IMR-90 (cell line): ENCODE measurements around the gene SGCA. TPM values are rescaled to one million over a fixed set of nuclear protein-coding genes. Genes with fewer than 3 reads are reported as not detected.

Source experiments
- ATAC-seq: fragments of 200-7000 bp; cut with Tn5 transposase; 2 replicates; pipeline ENCODE4 v1.9.1; 2020; ENCODE audit warnings: low read depth, mild to moderate bottlenecking, moderate library complexity
- BruUV-seq: library from RNA; stranded (reverse); fragments of 400-500 nt; replicated peaks from 2 replicates; lab custom pipeline; 2021; lab: Mats Ljungman, UMichigan
- CTCF ChIA-PET: fragments of 300-600 bp; formaldehyde crosslinking; extraction: SDS; loops from one replicate; lab custom pipeline; 2021; ENCODE audit warnings: antibody characterized with exemption; lab: Yijun Ruan, JAX
- POLR2A ChIA-PET: fragments of 300-600 bp; sonication (Branson Sonifier 250); formaldehyde crosslinking; loops from one replicate; lab custom pipeline; 2022; ENCODE audit warnings: antibody characterized with exemption; ENCODE audit not compliant: unreplicated experiment; lab: Charles Lee
- DNase-seq: peaks from one replicate; pipeline ENCODE4 v3.0.0; 2013
- H2AFZ ChIP-seq: replicated peaks from 2 replicates; pipeline ENCODE3; 2013; ENCODE audit warnings: low read length, mild to moderate bottlenecking; ENCODE audit not compliant: poor library complexity
- H2AK5ac ChIP-seq: 2 replicates; pipeline ENCODE4 v1.6.1; 2013; ENCODE audit warnings: low read depth, low read length, inconsistent platforms
- H2AK9ac ChIP-seq: replicated peaks from 2 replicates; pipeline ENCODE3; 2013; ENCODE audit warnings: mild to moderate bottlenecking, low read depth, low read length, moderate library complexity; ENCODE audit not compliant: poor library complexity
- H2BK120ac ChIP-seq: 2 replicates; pipeline ENCODE4 v1.6.1; 2013; ENCODE audit warnings: low read depth, low read length, inconsistent platforms
- H2BK15ac ChIP-seq: 3 replicates; pipeline ENCODE4 v1.6.1; 2013; ENCODE audit warnings: low read depth, low read length, inconsistent platforms
- H2BK20ac ChIP-seq: 2 replicates; pipeline ENCODE4 v1.6.1; 2013; ENCODE audit warnings: low read depth, mild to moderate bottlenecking, inconsistent platforms, low read length, moderate library complexity
- H2BK5ac ChIP-seq: 2 replicates; pipeline ENCODE4 v1.6.1; 2013; ENCODE audit warnings: mild to moderate bottlenecking, low read depth, low read length, inconsistent platforms; ENCODE audit not compliant: poor library complexity, severe bottlenecking
- H3K14ac ChIP-seq: replicated peaks from 2 replicates; pipeline ENCODE4 v1.6.1; 2013; ENCODE audit warnings: low read depth, low read length, inconsistent platforms
- H3K18ac ChIP-seq: 2 replicates; pipeline ENCODE4 v1.6.1; 2013; ENCODE audit warnings: low read depth, low read length, control low read depth
- H3K23ac ChIP-seq: 2 replicates; pipeline ENCODE4 v1.6.1; 2013; ENCODE audit warnings: low read depth, low read length, inconsistent platforms
- H3K27ac ChIP-seq: 2 replicates; pipeline ENCODE4 v1.5.1; 2013; ENCODE audit warnings: mild to moderate bottlenecking, control low read depth, low read length; ENCODE audit not compliant: insufficient read depth
- H3K27me3 ChIP-seq: 2 replicates; pipeline ENCODE4 v1.6.1; 2013; ENCODE audit warnings: low read length; ENCODE audit not compliant: control insufficient read depth, insufficient read depth
- H3K36me3 ChIP-seq: 2 replicates; pipeline ENCODE4 v1.6.1; 2013; ENCODE audit warnings: low read length, mixed read lengths; ENCODE audit not compliant: control insufficient read depth, insufficient read depth
- H3K4ac ChIP-seq: 2 replicates; pipeline ENCODE4 v1.6.1; 2013; ENCODE audit warnings: low read depth, low read length, inconsistent platforms
- H3K4me1 ChIP-seq: 2 replicates; pipeline ENCODE4 v1.6.1; 2013; ENCODE audit warnings: low read length, mixed read lengths; ENCODE audit not compliant: control insufficient read depth, insufficient read depth
- H3K4me2 ChIP-seq: 2 replicates; pipeline ENCODE4 v1.6.1; 2013; ENCODE audit warnings: low read depth, mild to moderate bottlenecking, control low read depth, low read length, moderate library complexity
- H3K4me3 ChIP-seq: 2 replicates; pipeline ENCODE4 v1.5.1; 2013; ENCODE audit warnings: low read depth, mild to moderate bottlenecking, control low read depth, low read length, moderate library complexity; ENCODE audit not compliant: insufficient read depth
- H3K56ac ChIP-seq: 2 replicates; pipeline ENCODE4 v1.6.1; 2013; ENCODE audit warnings: low read length, inconsistent platforms; ENCODE audit not compliant: insufficient read depth; ENCODE audit errors: extremely low read depth
- H3K79me1 ChIP-seq, 2 experiments: 2 replicates each; pipeline ENCODE4 v1.6.1; 2013; ENCODE audit warnings: low read length in 2 of 2, inconsistent platforms in 1 of 2, low read depth in 1 of 2
- H3K9ac ChIP-seq: 2 replicates; pipeline ENCODE4 v1.6.1; 2013; ENCODE audit warnings: low read depth, low read length, control low read depth
- H3K9me1 ChIP-seq: 2 replicates; pipeline ENCODE4 v1.6.1; 2013; ENCODE audit warnings: low read length, inconsistent platforms; ENCODE audit not compliant: insufficient read depth
- H3K9me3 ChIP-seq: 2 replicates; pipeline ENCODE4 v1.6.1; 2013; ENCODE audit warnings: low read length; ENCODE audit not compliant: control insufficient read depth, insufficient read depth
- H4K20me1 ChIP-seq: 2 replicates; pipeline ENCODE4 v1.6.1; 2013; ENCODE audit warnings: low read length, inconsistent platforms; ENCODE audit not compliant: insufficient read depth
- H4K5ac ChIP-seq: 2 replicates; pipeline ENCODE4 v1.6.1; 2013; ENCODE audit warnings: mild to moderate bottlenecking, low read depth, low read length, control low read depth
- H4K8ac ChIP-seq, 2 experiments: 2 replicates each; pipeline ENCODE4 v1.6.1; 2013; ENCODE audit warnings: low read depth in 2 of 2, low read length in 2 of 2, control low read depth in 1 of 2, inconsistent platforms in 1 of 2
- H4K91ac ChIP-seq: 2 replicates; pipeline ENCODE4 v1.6.1; 2013; ENCODE audit warnings: low read depth, low read length, inconsistent platforms; ENCODE audit not compliant: insufficient read depth
- CTCF ChIP-seq: conservative IDR thresholded peaks from 2 replicates; pipeline ENCODE4 v1.5.1; 2012; ENCODE audit warnings: mild to moderate bottlenecking, low read depth, low read length, improper control_type of control experiment
- MAZ ChIP-seq: IDR thresholded peaks from 2 replicates; pipeline ENCODE4 v1.6.1; 2012; ENCODE audit warnings: low read depth, mild to moderate bottlenecking, low read length, improper control_type of control experiment, moderate library complexity, borderline replicate concordance
- RFX5 ChIP-seq: IDR thresholded peaks from 2 replicates; pipeline ENCODE4 v1.8.0; 2012; ENCODE audit warnings: low read depth, mild to moderate bottlenecking, low read length, moderate library complexity
- USF2 ChIP-seq: fragments of 150-350 bp; IDR thresholded peaks from 2 replicates; pipeline ENCODE4 v1.6.1; 2017; ENCODE audit warnings: mild to moderate bottlenecking, antibody characterized with exemption, low read length, low read depth
- WGBS, 2 experiments: methylation state at CpG; one replicate each; pipeline versions ENCODE4 v1.1.5 to v1.1.7; 2013; ENCODE audit warnings: missing lambda C conversion rate in 2 of 2; ENCODE audit not compliant: insufficient read length in 1 of 2; ENCODE audit errors: extremely low coverage in 2 of 2; 5-methylcytosine and 5-hydroxymethylcytosine counted together
- dilution Hi-C: fragments of 300-500 bp; cut with HindIII; formaldehyde crosslinking; loops from one replicate; pipeline ENCODE4 v1.14.3; 2018; ENCODE audit warnings: low sequenced_read_pairs; ENCODE audit not compliant: unreplicated experiment
- in situ Hi-C: fragments of 300-500 bp; cut with MboI; formaldehyde crosslinking; loops from 3 replicates; pipeline ENCODE4 v1.14.3; 2019; ENCODE audit warnings: low sequenced_read_pairs, inconsistent platforms, mixed read lengths
- intact Hi-C: fragments of 100-400 bp; cut with micrococcal nuclease; formaldehyde crosslinking; loops from 2 replicates; pipeline ENCODE4 v1.10.0; 2022
- polyA plus RNA-seq, 3 experiments: library from polyadenylated mRNA; depleted of rRNA; stranded (reverse); fragments of >200 nt; gene quantifications; 2 replicates each; pipeline ENCODE4 v1.2.3, GENCODE V29; 2012; ENCODE audit warnings: low replicate concordance in 1 of 3
- total RNA-seq: library from RNA; depleted of rRNA; stranded (reverse); fragments of >200 nt; gene quantifications from 2 replicates; pipeline ENCODE4 v1.2.3, GENCODE V29; 2012

Gene SGCA
- total and polyA plus RNA-seq, 2 of the 4 experiments (the other 2 are of a cell fraction): 0.19 TPM; not detected in 1

DNA sequence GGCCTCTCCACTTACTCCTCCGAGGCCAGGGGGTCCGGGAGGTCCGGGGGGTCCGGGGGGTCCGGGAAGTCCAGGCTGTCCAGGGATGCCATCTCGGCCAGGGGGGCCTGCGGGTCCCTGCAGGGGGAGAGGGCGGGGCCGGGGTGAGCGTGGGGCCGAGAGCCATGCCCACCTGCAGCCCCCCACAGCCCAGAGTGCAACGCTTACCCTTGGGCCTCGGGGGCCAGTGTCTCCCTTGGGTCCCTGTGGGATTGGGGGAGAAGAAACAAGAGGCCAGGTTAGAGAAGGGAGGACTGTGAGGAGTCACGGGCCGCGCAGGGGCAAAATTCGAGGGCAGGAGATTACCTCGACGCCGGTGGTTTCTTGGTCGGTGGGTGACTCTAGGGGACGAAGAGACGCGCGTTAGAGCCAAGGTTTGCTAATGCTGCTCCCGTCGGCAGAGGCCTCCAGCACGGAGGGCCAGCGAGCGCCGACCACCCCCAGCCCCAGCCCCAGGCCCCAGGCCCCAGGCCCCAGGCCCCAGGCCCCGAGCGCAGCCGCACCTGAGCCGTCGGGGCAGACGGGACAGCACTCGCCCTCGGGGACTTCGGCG lies 33.5 kb downstream of the SGCA start:
- ChIA-PET POLR2A (interaction anchor here (0.6 to 8.6 kb wide), 11 partner anchors 8 to 145 kb away, joined by 3 to 159 read pairs (median 5); no protein-coding TSS in a partner anchor), CTCF (interaction anchor here (1.1 to 1.2 kb wide), 2 partner anchors 10 to 30 kb away, joined by 4 to 5 read pairs; no protein-coding TSS in a partner anchor)
- Histone ChIP-seq H2BK15ac (no peak overlapping the region), H3K27ac (peak overlapping the region; percentile 99), H2BK20ac (no peak overlapping the region), H3K9ac (peak overlapping the region; percentile 98), H2AK9ac (peak overlapping the region; percentile 90), H3K14ac (peak overlapping the region; percentile 100), H4K20me1 (peaks cover 69% of the 10 kb centered on the region), H3K4me3 (peak overlapping the region; percentile 80), H3K4me2 (peak overlapping the region; percentile 78), H4K5ac (peak overlapping the region; percentile 82), H3K9me3 (no peaks in the 10 kb centered on the region), H3K4ac (peak overlapping the region; percentile 100), H3K18ac (peak overlapping the region; percentile 97), H2BK5ac (peak overlapping the region; percentile 99), H3K4me1 (peaks cover 48% of the 10 kb centered on the region), H2BK120ac (peak overlapping the region; percentile 53; the same call in 1 of the 2 replicates), H2AFZ (no peak overlapping the region), H3K9me1 (0 out of 2 replicates have a peak, but pooled peaks cover 3% of the 10 kb centered on the region), H3K23ac (peak overlapping the region; percentile 94), H2AK5ac (peak overlapping the region; percentile 85), H3K56ac (peak overlapping the region; percentile 96), H3K27me3 (no peaks in the 10 kb centered on the region), H4K8ac (peak overlapping the region; percentile 65 to 97; a peak in 2 of 4 replicates), H3K79me1 (peaks cover 17 to 64% of the 10 kb centered on the region in 2 experiments; a peak in 3 of 4 replicates), H4K91ac (peak overlapping the region; percentile 71; the same call in 1 of the 2 replicates), H3K36me3 (peaks cover 55% of the 10 kb centered on the region)
- DNase-seq: no peak
- 2% methylated on average over 15 of the region's 41 CpGs; no CpG with 5 or more reads in 1 of the 2 experiments for WGBS, 2 experiments
- BruUV-seq: TSS peak; percentile 66
- dilution Hi-C loops (no loop called here), intact Hi-C loops (no loop called here), in situ Hi-C loops (loop anchor here (5.0 kb wide), 1 partner anchor 73 kb away; the partner anchor contains the start of gene TMEM92)
- no peak for ATAC-seq
- 0 out of 2 replicates have a peak, but pooled peaks have one; percentile 23 for TF ChIP-seq MAZ
- no peak for TF ChIP-seq CTCF
- no peak for TF ChIP-seq RFX5
- TF ChIP-seq USF2: no peak
